ENCODE data around the gene PAK5. TPM values are rescaled to one million over a fixed set of nuclear protein-coding genes. Genes with fewer than 3 reads are reported as not detected.

Gene PAK5
- total RNA-seq, 1 donor from 2014 or later: 0.10 TPM

DNA sequence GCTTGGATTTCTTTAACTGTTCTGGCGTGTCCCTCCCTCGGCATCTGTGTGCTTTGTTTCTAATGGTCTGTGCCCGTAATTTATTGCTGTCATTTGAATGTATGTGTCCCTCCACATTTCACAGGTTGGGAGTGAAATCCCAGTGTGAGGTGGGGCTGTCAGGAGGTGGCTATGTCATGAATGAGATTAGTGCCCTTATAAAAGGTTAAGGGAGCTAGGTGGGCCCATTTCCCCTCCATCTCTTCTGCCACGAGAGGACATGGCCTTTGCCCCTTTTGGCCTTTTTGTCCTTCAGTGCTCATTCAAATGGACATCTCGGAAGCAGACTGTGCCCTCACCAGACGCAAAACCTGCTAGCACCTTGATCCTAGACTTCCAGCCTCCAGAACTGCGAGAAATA is 228.2 kb downstream of the PAK5 start:
- Mint-ChIP-seq H3K27ac (ENCODE audit: unreplicated experiment) (no peak overlapping the region), H3K4me1 (ENCODE audit: unreplicated experiment) (peaks cover 8% of the 10 kb centered on the region), H3K36me3 (ENCODE audit: low read depth, unreplicated experiment) (no peaks in the 10 kb centered on the region), H3K9me3 (ENCODE audit: unreplicated experiment) (no peaks in the 10 kb centered on the region), H3K4me3 (ENCODE audit: unreplicated experiment) (no peak overlapping the region), H3K27me3 (ENCODE audit: unreplicated experiment) (no peaks in the 10 kb centered on the region)
- DNase-seq (ENCODE audit: low spot score): no peak
- TF ChIP-seq CTCF (IDR thresholded peaks at IDR 0.05; ENCODE audit: unreplicated experiment): no peak

DNA sequence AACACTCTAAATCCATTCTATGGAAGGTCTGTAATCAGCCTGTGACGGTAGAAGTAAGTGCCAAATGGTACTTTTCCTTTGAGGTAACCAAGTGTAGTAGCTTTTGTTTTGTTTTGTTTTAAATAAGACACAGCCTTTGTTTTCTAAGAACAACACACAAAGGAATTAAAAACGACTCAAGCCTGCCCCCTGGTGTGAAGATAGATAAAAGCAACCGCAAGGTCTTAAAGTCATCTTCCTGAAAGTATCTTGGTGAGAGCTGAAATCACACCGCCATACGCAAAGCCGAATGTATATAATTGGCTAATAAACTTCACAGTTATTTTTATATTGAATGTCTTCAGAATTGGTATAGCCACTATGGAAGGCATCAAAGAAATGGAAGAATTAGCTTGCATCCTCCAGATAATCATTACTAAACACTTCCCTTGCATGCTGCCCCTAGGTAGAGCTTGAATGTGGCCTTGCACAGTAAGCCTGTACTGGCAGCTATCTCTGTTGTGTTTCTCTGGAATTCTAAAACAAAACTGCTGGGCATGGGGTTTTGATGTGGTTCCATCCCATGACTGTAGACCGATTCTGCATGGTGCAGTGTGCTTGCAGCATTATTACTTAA is 228.9 kb downstream of the PAK5 start:
- no peak overlapping the region for H3K27ac Mint-ChIP-seq (ENCODE audit: unreplicated experiment)
- H3K27me3 Mint-ChIP-seq (ENCODE audit: unreplicated experiment): peaks cover 1% of the 10 kb centered on the region

DNA sequence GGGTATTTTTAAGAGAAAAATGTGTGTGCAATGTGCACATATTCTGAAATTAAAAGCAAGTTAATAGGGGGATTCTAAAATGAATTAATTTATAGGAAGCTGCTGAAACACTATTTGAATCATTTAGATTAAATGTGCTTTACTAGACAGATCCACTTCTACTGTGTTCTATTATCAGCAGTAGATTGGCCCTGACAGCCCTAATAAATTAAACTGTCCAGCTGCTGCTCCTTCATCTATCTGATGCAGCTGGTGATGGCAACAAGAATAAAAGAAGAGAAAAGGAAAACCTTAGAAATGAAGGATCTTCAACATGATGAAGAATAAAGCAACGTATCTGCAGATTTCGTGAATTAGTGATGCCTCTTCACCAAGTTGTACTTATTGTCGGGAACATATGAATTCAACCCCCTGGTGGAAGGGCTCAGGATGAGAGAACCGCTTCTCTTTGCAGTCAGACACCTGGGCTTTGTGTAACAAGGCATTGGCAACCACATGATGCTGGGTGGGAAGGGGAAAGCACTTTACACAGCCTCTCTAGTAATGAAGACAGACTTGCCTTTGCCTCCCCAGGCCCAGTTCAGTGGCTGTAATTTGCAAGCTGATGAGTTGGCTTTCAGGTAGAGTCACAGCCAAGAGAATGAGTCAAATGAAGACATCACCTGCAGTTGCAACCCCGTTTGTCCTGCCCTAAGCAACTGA is 230.1 kb downstream of the PAK5 start:
- no peak for DNase-seq (ENCODE audit: low spot score)
- H3K36me3 Mint-ChIP-seq (ENCODE audit: low read depth, unreplicated experiment): no peaks in the 10 kb centered on the region
- H3K27ac Mint-ChIP-seq (ENCODE audit: unreplicated experiment): no peak overlapping the region
- no peak for TF ChIP-seq CTCF (IDR thresholded peaks at IDR 0.05; ENCODE audit: unreplicated experiment)
- H3K4me3 Mint-ChIP-seq (ENCODE audit: unreplicated experiment): no peak overlapping the region
- no peaks in the 10 kb centered on the region for H3K9me3 Mint-ChIP-seq (ENCODE audit: unreplicated experiment)
- H3K4me1 Mint-ChIP-seq (ENCODE audit: unreplicated experiment): peaks cover 8% of the 10 kb centered on the region
- H3K27me3 Mint-ChIP-seq (ENCODE audit: unreplicated experiment): peaks cover 1% of the 10 kb centered on the region

More for the DNA sequence above, 228.9 kb downstream of the PAK5 start:
- H3K4me1 Mint-ChIP-seq (ENCODE audit: unreplicated experiment): peaks cover 8% of the 10 kb centered on the region
- TF ChIP-seq CTCF (IDR thresholded peaks at IDR 0.05; ENCODE audit: unreplicated experiment): peak; percentile 83
- DNase-seq (ENCODE audit: low spot score): peak; percentile 70
- H3K9me3 Mint-ChIP-seq (ENCODE audit: unreplicated experiment): no peaks in the 10 kb centered on the region
- no peaks in the 10 kb centered on the region for H3K36me3 Mint-ChIP-seq (ENCODE audit: low read depth, unreplicated experiment)
- H3K4me3 Mint-ChIP-seq (ENCODE audit: unreplicated experiment): no peak overlapping the region

- no peak for TF ChIP-seq CTCF (IDR thresholded peaks at IDR 0.05; ENCODE audit: unreplicated experiment)
- no peak for DNase-seq (ENCODE audit: low spot score)
- Mint-ChIP-seq H3K9me3 (ENCODE audit: unreplicated experiment) (no peaks in the 10 kb centered on the region), H3K27me3 (ENCODE audit: unreplicated experiment) (peaks cover 3% of the 10 kb centered on the region), H3K36me3 (ENCODE audit: low read depth, unreplicated experiment) (no peaks in the 10 kb centered on the region), H3K4me1 (ENCODE audit: unreplicated experiment) (no peaks in the 10 kb centered on the region), H3K27ac (ENCODE audit: unreplicated experiment) (no peak overlapping the region), H3K4me3 (ENCODE audit: unreplicated experiment) (no peak overlapping the region)
These were observed 236.1 kb downstream of the PAK5 start for GRCh38 chr20:9602847-9603183.

- Mint-ChIP-seq H3K27me3 (ENCODE audit: unreplicated experiment) (peaks cover 3% of the 10 kb centered on the region), H3K36me3 (ENCODE audit: low read depth, unreplicated experiment) (no peaks in the 10 kb centered on the region), H3K4me3 (ENCODE audit: unreplicated experiment) (no peak overlapping the region), H3K9me3 (ENCODE audit: unreplicated experiment) (no peaks in the 10 kb centered on the region), H3K27ac (ENCODE audit: unreplicated experiment) (no peak overlapping the region), H3K4me1 (ENCODE audit: unreplicated experiment) (no peaks in the 10 kb centered on the region)
- TF ChIP-seq CTCF (IDR thresholded peaks at IDR 0.05; ENCODE audit: unreplicated experiment): no peak
- no peak for DNase-seq (ENCODE audit: low spot score)
These were observed 238.3 kb downstream of the PAK5 start for GRCh38 chr20:9600562-9600961.
